DND-41 (cell line): Measurements from ENCODE around the gene AREG.

Source experiments
- CTCF ChIP-seq: IDR thresholded peaks from 2 replicates; pipeline ENCODE4 v1.5.1; 2012; ENCODE audit warnings: borderline replicate concordance, low read length, moderate library complexity, mild to moderate bottlenecking; ENCODE audit not compliant: poor library complexity, severe bottlenecking; ENCODE audit errors: extremely low read depth
- EZH2 ChIP-seq: IDR thresholded peaks from 3 replicates; pipeline ENCODE4 v1.6.1; 2012; ENCODE audit warnings: borderline replicate concordance, low read depth, mild to moderate bottlenecking, moderate library complexity, low read length, inconsistent platforms; ENCODE audit not compliant: severe bottlenecking

GRCh38 chr4:74440356-74440755 is 4.6 kb upstream of the AREG start:
- TF ChIP-seq CTCF (no peak), EZH2 (no peak)
